Tongue (tissue), 2 donors: ENCODE data around the gene TENM4. TPM values are rescaled to one million over a fixed set of nuclear protein-coding genes. Genes with fewer than 3 reads are reported as not detected.

Experiments used
- DNase-seq: peaks from one replicate; pipeline ENCODE4 v3.0.0-alpha.2; 2015
- total RNA-seq: library from RNA; depleted of rRNA; stranded (reverse); fragments of >200 nt; gene quantifications from one replicate; pipeline ENCODE4 v1.2.3, GENCODE V29; 2014

TENM4 gene
- total RNA-seq, 1 donor from 2014 or later, result 63.7 TPM

- no peak for DNase-seq
Observed at GRCh38 chr11:79049741-79050179, 391.1 kb downstream of the TENM4 start.

- DNase-seq, result no peak
Observed at GRCh38 chr11:79047980-79048379, 392.9 kb downstream of the TENM4 start.

- DNase-seq, result peak; percentile 33
Observed at GRCh38 chr11:79047321-79047720, 393.5 kb downstream of the TENM4 start.

- no peak for DNase-seq
Observed at GRCh38 chr11:79046366-79046765, 394.5 kb downstream of the TENM4 start.

GRCh38 chr11:79045800-79046304 is 395.0 kb downstream of the TENM4 start:
- peak; percentile 68 for DNase-seq

GRCh38 chr11:79045018-79045799 is 395.6 kb downstream of the TENM4 start:
- DNase-seq, result no peak

GRCh38 chr11:79044201-79044600 is 396.6 kb downstream of the TENM4 start:
- no peak for DNase-seq

GRCh38 chr11:79043726-79044125 is 397.1 kb downstream of the TENM4 start:
- DNase-seq, result peak; percentile 44

- DNase-seq, result no peak
Observed at GRCh38 chr11:79042824-79043223, 398.0 kb downstream of the TENM4 start.

GRCh38 chr11:79040348-79040747 is 400.5 kb downstream of the TENM4 start:
- DNase-seq, result no peak

- peak; percentile 87 for DNase-seq
Observed at GRCh38 chr11:79039122-79039521, 401.7 kb downstream of the TENM4 start.

GRCh38 chr11:79035881-79036280 is 404.9 kb downstream of the TENM4 start:
- DNase-seq, result no peak

GRCh38 chr11:79033833-79034232 is 407.0 kb downstream of the TENM4 start:
- DNase-seq, result no peak

GRCh38 chr11:79030448-79030847 is 410.4 kb downstream of the TENM4 start:
- DNase-seq, result no peak

- DNase-seq, result no peak
Observed at GRCh38 chr11:79028225-79028624, 412.6 kb downstream of the TENM4 start.

GRCh38 chr11:79026803-79027445 is 413.9 kb downstream of the TENM4 start:
- DNase-seq, result no peak

GRCh38 chr11:79025622-79026021 is 415.2 kb downstream of the TENM4 start:
- no peak for DNase-seq

- DNase-seq, result no peak
Observed at GRCh38 chr11:79025097-79025496, 415.7 kb downstream of the TENM4 start.

- no peak for DNase-seq
Observed at GRCh38 chr11:79022265-79022664, 418.6 kb downstream of the TENM4 start.

- no peak for DNase-seq
Observed at GRCh38 chr11:79021601-79022000, 419.2 kb downstream of the TENM4 start.

- no peak for DNase-seq
Observed at GRCh38 chr11:79019975-79020374, 420.9 kb downstream of the TENM4 start.

GRCh38 chr11:79019277-79019676 is 421.6 kb downstream of the TENM4 start:
- DNase-seq, result no peak

- DNase-seq, result no peak
Observed at GRCh38 chr11:79018371-79018849, 422.4 kb downstream of the TENM4 start.
